Activated effector memory CD4-positive, alpha-beta T cell treated with anti-CD3 and anti-CD28 coated beads, Interleukin-2, amount 50 U/mL, for 16 hours (primary cell): ENCODE results near the gene ATXN7L1.
"Not testable (repeated sequence)": the region's sequence is repeated elsewhere in the genome, so short reads cannot be mapped to it uniquely, and the experiment has no call there.

Experiments
- DNase-seq: peaks from one replicate; pipeline ENCODE4 v3.0.0-alpha.2; 2020

Gene ATXN7L1

GRCh38 chr7:105734233-105734632 lies 142.2 kb downstream of the ATXN7L1 start:
- DNase-seq, result no peak

DNA sequence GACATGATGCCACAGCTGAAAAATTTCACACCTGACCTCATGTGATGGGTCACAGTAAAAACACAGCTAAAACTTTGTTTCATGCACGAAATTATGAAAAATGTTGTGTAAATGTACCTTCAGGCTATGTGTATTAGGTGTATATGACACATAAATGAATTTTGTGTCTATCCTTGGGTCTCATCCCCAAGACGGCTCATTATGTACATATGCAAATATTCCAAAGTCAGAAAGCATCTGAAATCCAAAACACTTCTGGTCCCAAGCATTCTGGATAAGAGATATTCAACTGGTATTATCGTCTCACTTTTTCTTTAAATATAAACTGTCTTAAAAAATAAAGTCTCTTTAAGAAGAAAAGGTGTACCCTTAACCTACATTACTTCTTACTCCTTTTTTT lies 145.4 kb downstream of the ATXN7L1 start:
- DNase-seq, result no peak

DNA sequence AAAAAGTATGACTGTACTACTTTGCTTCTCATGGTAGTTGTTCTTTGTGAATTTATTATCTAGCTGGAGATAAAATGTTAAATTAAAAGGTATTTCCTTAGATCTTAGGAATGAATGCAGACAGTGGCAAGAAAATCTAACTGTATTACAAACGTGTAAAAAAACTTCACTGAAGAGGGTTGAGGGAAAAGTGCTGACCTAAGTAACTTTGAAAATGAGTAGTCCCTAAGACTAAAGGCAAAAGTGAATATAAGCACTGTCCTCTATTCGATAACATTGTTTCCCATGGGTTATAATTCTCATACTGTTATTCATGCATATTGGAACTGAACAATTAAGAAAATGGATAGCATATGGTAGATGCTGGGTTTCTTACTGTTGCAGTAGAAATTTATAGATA lies 148.4 kb downstream of the ATXN7L1 start:
- DNase-seq, result no peak

DNA sequence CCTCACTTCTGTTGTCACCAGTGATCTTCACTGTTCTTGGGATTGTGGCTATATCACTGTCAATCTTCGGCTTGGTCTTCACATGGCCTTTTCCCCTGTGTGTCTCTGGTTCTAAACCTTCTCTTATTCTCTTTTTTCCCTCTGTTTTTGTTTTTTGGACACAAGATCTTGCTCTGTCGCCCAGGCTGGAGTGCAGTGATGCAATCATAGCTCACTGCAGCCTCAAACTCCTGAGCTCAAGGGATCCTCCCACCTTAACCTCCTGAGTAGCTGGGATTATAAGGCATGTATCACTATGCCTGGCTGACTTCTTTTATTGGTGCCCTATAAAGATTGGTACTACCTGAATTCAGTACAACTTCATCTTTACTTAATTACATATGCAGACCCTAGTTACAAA lies 151.7 kb downstream of the ATXN7L1 start:
- no peak for DNase-seq

DNA sequence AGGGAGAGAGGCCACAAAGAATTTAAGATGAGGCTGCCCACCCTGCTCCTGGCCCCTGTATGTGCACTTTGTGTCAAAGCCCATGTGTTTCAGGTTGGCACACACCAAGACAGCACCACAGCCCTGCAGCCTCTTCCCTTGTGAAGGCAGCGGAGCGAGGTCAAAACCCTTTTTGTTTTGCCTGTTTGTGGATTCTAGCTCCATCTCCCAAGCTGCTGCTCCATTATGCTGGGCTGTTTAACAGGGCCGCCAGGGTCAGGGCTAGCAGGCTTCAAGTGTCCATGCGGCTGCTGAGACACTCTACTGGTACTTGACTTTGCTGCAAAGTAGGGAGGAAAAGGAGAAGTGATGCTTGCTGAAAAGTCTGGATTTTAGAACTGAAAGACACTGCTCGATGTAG lies 152.8 kb downstream of the ATXN7L1 start:
- no peak for DNase-seq

DNA sequence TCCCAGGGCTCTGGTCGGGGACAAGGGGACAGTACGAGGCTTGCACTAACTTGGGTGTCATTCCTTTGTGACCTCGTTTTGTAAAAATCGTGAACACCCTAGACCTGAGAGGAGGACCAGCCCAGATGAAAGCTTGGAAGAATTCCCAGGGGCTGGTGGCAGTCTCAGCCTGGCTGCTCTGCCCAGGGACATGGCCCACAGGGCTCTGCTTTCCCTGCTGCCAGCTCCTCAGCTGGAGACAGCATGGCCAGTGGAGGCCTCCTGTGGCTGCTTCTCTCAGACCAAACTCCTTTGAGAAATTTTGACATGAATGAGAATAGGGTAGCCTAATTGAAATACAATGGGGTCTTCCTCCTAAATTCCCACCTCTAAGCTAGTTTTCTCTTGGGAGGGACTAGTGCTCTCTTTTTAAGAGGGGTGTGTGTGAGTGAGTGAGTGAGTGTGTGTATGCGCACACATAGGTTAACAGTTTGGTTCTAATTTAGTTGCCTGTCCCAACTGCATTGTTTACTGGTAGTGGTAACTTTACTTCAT lies 154.8 kb downstream of the ATXN7L1 start:
- DNase-seq, result no peak

- no peak for DNase-seq
These were observed 156.5 kb downstream of the ATXN7L1 start for GRCh38 chr7:105719919-105720318.

- no peak for DNase-seq
These were observed 157.0 kb downstream of the ATXN7L1 start for GRCh38 chr7:105719395-105719794.

DNA sequence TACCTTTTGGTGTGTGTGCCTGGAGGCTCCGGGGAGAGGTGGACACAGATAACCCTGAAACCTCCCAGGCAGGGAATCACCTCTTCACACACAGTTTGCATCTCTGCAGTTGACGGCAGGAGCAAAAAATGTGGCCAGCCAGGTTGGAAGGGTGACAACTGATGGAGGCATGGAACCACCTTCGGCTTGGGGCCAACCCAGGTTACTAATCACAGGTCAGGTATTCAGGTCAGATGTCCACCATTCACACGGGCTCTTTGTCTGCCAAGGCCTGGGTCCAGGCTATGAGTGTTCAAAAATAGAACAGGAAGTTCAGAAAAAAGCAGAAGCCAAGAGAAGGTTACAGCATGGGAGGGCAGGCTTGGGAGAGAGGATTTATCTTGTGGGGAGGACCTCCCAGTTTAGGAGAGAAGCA lies 157.9 kb downstream of the ATXN7L1 start:
- no peak for DNase-seq

- DNase-seq, result no peak
These were observed 160.9 kb downstream of the ATXN7L1 start for GRCh38 chr7:105715528-105715927.

GRCh38 chr7:105713488-105714465 lies 162.6 kb downstream of the ATXN7L1 start:
- no peak for DNase-seq

- DNase-seq, result no peak
These were observed 163.5 kb downstream of the ATXN7L1 start for GRCh38 chr7:105712877-105713276.

DNA sequence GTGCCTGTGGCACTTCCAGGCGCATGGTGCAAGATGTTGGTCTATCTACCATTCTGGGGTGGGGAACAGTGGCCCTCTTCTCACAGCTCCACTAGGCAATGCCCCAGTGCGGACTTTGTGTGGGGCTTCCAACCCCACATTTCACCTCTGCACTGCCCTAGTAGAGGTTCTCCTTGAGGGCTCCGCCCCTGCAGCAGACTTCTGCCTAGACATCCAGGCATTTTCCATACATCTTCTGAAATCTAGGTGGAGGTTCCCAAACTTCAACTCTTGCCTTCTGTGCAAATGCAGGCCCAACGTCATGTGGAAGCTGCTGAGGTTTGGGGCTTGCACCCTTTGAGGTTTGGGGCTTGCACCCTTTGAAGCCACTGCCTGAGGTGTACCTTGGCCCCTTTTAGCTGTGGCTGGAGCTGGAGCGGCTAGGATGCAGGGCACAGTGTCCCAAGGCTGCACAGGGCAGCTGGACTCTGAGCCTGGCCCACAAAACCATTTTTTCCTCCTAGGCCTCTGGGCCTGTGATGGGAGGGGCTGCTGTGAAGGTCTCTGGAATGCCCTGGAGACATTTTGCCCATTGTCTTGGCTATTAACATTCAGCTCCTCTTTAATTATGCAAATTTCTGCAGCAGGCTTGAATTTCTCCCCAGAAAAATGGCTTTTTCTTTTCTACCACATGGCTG lies 164.5 kb downstream of the ATXN7L1 start:
- no peak for DNase-seq

DNA sequence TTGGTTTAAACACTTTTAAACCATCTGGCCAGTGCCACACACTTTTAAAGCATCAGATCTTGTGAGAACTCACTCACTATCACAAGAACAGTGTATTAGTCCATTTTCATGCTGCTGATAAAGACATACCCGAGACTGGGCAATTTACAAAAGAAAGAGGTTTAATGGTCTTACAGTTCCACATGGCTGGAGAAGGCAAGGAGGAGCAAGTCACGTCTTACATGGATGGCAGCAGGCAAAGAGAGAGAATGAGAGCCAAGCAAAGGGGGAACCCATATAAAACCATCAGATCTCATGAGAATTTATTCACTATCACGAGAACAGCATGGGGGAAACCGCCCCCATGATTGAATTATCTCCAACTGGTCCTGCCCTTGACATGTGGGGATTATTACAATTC lies 165.7 kb downstream of the ATXN7L1 start:
- not testable (repeated sequence) for DNase-seq

GRCh38 chr7:105708763-105709080 lies 167.7 kb downstream of the ATXN7L1 start:
- no peak for DNase-seq

DNA sequence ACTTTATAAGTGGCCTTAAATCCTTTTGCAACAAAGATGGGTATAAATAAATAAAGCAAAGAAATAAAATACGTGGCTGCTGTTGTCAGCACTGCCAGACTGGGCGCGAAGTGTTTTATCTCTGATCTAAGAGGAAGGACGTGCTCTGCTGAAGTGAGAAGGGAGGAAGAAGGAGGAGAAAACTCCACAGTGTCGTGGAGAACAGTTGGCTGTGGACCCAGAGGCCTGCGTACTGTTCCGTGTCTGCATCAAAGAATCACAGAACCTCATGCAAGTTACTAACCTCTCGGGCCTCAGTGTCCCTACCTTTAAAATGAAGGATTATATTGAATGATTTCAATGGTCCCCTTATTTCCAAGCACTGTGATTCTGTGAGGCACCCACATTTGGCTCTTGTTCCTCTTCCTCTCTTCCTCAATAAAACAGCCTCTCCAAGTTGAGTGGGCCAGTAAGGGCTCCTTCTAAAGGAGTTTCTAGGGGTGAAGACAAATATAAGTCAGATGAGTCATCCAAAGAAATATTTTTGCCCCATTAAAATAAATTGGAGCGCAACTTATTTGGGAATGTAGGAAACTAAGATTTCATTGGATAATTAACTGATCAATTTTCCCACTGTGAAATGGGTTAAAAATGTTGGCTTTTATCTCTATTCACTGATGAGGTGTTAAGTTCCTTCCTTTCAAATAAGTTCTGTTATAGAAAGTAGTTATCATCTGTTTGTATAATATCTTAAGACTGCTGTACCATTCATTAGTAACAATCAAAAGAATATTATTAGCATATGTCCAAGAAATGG lies 168.2 kb downstream of the ATXN7L1 start:
- DNase-seq, result no peak

- no peak for DNase-seq
These were observed 169.0 kb downstream of the ATXN7L1 start for GRCh38 chr7:105707381-105707780.

- DNase-seq, result no peak
These were observed 171.0 kb downstream of the ATXN7L1 start for GRCh38 chr7:105705427-105705826.

DNA sequence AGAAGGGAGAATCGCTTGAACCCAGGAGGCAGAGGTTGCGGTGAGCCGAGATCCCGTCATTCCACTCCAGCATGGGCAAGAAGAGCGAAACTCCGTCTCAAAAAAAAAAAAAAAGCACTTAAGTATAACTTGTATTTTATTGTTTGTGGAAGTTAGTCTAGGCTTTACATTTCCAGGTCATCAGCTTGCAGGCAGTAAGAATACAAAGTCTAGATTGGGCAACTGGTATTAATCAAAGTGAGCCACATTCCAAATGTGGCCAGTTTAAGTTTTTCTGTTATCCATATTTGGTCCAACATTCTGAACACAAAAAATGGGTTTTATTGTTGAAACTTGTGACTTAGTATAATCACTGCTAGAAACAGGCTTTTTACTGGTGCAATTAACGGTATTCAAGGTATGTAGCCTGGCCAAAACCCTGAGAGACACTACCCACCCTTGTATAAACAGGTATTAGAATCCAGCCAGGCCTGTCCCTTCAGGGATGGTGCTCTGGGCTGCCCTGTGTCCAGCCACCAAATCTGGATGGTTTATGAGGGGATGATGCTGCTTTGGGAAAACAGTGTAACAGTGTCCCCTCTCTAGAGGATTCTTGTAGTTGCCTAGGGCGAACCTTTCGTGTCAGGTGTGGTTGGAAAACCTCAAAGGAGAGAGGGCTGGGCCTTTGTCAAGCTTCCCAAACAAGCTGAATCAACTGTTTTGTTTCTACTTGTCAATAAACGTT lies 173.0 kb downstream of the ATXN7L1 start:
- DNase-seq, result no peak

GRCh38 chr7:105699568-105700236 lies 176.7 kb downstream of the ATXN7L1 start:
- DNase-seq, result no peak

GRCh38 chr7:105698531-105698930 lies 177.9 kb downstream of the ATXN7L1 start:
- no peak for DNase-seq

DNA sequence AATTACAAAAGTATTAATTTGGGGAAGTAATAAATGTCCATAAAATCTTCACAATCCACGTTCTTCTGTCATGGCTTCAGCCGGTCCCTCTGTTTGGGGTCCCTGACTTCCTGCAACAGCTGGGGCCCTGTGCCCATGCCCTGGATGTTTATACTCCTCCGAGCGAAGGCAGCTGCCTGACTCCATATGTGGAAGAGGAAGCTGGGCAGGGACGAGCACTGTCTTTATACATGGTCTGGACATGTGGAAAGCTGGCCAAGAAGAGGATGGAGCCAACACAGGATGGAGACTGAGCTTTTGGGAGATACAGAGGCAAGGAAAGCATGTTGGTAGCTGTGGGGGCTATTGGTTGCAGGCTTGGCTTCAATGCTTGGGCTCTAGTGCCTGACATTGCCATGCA lies 178.6 kb downstream of the ATXN7L1 start:
- DNase-seq, result no peak
